ENCODE data around the gene ANKZF1.
A peak's percentile ranks its signal among the peaks of the same experiment; 100 is the strongest.
"Not testable (repeated sequence)": the region's sequence is repeated elsewhere in the genome, so short reads cannot be mapped to it uniquely, and the experiment has no call there.

ANKZF1 gene

GRCh38 chr2:219258942-219259341, 29.3 kb downstream of the ANKZF1 start:
- DNase-seq, result not testable (repeated sequence)

DNA sequence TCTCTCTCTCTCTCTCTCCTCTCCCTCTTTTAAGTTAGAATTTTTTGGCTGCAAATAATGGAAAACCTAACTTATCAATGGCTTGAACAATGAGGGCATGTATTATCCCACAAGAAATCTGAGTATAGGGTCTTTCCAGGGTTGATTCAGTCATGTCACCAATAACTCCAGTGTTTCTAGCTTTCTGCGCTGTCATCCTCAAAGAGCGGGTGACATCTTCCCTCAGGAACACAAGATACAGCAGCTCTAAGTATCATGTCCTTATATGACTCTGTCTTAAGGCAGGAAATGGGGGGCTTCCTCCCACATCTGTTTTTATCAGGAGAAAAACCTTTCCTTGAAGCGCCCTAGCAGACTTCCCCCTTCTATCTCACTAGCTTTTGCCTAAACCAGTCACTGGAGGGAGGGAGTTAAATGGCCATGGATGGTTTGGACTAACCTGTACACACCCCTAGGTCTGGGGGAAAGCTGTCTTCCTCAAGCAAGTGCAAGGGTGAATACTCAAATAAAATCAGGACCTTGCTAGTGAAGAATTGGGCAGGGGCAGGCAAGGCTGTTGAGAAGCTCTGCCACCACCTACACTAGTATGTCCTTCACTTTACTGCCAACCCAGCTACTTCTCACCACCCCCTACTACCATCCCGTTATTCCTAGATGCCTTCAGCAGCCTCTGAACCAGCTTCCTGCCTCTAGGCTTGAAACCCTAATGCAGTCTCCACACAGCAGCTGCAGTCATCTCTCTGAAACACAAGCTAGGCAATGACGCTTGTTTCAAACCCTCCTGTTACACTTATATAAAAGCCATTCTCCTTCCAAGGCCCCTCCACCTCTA, 31.6 kb downstream of the ANKZF1 start:
- DNase-seq, result no peak

DNA sequence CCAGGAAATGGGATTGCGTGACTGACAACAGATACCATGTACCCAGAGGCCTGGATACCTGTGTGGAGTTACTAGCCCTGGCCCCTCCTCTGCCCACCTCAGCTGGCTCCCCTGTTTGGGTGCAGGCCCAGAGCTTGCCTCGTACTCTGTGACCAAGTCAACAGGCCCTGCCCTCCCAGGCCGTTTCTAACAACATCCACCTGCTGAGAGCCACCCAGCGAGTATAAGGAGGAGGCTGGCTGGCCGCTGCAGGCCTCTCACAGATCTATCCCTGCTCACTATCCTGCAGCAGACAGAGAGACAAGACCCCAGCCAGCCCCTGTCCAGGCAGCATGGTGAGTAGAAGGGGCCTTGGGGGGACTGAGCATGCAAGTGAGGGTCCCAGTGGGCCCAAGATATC, 36.6 kb downstream of the ANKZF1 start:
- DNase-seq, result no peak

DNA sequence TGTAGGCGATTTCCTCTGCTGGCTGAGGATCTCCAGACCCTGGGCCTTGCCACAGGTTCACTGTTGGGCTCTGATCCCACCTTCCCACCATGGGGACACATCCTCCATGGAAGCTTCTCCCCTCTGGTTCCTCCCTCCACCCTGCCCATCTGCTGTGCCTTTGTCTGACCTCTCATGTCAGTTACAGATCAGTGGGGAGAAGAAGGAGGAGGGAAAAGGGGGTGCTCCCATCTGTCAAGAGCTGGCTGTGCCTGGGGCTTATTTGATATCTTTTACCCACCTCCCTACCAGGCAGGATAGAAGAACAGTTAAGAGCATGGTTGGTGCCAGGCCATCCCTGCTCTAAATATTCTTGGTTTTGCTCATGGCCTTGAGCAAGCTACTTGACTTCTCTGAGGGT, 37.3 kb downstream of the ANKZF1 start:
- no peak for DNase-seq

GRCh38 chr2:219268294-219268693, 38.7 kb downstream of the ANKZF1 start:
- no peak for DNase-seq

DNA sequence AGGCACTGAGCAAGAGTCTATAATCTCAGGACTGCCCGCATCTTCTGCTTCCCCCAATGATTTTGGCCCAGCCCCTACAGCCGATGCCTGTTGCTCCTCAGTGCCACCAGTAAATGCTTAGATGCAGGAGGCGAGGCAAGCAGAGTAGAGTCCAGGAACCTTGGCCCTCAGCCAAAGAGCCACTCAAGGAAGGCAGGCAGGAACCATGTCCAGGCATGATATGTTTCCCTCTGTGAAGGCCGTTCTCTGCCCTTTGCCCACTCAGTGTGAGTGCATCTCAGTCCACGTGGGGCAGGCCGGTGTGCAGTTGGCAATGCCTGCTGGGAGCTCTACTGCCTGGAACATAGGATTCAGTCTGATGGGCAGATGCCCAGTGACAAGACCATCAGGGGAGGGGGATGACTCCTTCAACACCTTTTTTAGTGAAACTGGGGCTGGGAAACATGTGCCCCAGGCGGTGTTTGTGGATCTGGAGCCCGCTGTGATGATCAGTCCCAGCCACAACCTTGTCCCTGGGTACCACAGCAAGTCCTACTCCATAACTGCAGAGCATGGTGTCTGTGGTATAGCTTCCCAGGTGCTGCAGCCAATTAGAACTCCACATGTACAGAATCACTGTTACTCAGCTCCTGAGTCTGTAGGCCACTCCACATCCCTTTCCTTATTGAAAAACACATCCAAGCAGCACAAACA, 39.9 kb downstream of the ANKZF1 start:
- no peak for DNase-seq

DNA sequence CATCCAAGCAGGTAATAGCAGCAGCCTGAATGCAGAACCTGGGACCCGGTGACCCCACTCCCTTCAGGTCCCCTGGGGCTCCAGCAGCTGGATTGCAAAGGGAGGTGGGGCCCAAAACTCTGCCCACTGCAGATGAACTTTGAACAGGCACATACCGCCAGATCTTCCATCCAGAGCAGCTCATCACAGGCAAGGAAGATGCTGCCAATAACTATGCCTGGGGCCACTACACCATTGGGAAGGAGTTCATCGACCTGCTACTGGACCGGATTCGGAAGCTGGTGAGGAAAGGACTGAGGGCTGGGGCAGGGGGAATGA, 40.4 kb downstream of the ANKZF1 start:
- DNase-seq, result no peak

DNA sequence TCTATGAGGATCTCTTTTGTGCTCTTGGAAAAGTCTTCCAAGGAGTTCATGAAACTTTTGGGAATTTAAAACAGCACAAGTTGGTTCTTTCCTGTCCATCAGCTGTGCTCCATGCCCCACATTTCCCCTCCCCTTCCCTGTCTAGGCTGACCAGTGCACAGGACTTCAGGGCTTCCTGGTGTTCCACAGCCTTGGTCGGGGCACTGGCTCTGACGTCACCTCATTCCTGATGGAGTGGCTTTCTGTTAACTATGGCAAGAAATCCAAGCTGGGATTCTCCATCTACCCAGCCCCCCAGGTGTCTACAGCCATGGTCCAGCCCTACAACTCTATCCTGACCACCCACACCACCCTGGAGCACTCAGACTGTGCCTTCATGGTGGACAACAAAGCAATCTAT, 41.4 kb downstream of the ANKZF1 start:
- no peak for DNase-seq

DNA sequence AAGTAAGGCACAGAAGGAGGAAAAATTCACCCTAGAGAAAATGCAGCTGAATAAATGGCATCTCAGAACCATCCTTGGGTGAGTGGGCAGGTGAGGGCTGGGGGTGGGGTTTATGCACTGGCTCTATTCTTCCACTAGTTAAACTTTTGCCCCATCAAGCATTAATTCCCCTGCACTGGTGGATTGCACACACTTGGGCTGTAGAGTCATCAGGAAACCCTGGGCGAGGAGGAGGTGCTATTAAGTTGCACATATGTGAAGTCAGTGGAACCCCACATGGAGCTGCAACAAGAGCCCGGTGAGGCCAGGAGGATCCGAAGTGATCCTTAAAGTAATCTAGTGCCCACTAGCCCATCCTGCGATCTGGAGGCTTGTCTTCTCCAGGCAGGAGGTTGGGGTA, 42.8 kb downstream of the ANKZF1 start:
- DNase-seq, result no peak

- DNase-seq, result no peak
Observed at GRCh38 chr2:219272995-219273394, 43.4 kb downstream of the ANKZF1 start.

DNA sequence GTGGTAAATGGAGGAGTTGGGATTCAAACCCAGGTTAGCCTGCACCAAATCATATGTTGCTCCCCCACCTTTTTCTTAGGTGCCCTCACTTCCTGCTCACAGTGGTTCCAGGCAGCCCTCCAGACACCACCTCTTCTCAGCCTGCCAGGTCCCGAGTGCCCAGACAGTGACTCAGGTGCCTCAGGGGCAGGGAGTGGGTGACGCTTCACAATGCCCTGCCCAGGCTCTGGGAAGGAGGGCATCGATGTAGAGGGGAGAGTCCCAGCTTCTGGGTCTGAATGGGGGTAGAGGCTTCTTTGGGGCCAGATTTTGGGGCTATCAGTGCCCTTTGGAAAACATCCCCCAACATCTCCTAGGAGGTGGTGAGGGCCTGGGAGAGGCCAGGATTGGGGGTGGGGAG, 44.3 kb downstream of the ANKZF1 start:
- DNase-seq, result no peak

DNA sequence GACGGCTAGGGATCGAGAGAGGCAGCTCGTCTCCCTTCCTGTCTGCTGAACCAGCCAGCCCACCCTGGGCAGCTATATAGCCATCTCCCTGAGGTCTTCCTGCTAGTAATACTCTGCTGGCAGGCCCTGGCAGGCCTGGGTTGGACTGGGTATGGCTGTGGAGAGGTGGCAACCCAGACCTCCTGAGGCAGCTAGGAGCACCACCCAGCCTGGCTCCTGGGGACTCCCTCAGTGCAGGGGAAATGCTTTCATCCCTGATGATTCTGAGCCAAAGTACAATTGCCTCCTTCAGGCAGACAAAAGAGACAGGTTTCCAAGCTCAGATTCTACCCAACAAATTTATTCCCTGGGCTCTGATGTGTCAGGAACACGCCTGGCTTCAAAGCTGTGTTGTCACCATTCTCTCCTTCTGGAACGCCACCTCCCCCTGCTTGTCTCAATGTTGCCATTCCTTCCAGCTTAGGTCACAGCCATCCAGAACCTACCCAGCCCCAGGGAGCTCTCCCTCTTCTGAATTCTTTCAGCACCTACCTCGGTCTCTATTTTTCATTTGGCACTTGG, 44.8 kb downstream of the ANKZF1 start:
- DNase-seq, result no peak

DNA sequence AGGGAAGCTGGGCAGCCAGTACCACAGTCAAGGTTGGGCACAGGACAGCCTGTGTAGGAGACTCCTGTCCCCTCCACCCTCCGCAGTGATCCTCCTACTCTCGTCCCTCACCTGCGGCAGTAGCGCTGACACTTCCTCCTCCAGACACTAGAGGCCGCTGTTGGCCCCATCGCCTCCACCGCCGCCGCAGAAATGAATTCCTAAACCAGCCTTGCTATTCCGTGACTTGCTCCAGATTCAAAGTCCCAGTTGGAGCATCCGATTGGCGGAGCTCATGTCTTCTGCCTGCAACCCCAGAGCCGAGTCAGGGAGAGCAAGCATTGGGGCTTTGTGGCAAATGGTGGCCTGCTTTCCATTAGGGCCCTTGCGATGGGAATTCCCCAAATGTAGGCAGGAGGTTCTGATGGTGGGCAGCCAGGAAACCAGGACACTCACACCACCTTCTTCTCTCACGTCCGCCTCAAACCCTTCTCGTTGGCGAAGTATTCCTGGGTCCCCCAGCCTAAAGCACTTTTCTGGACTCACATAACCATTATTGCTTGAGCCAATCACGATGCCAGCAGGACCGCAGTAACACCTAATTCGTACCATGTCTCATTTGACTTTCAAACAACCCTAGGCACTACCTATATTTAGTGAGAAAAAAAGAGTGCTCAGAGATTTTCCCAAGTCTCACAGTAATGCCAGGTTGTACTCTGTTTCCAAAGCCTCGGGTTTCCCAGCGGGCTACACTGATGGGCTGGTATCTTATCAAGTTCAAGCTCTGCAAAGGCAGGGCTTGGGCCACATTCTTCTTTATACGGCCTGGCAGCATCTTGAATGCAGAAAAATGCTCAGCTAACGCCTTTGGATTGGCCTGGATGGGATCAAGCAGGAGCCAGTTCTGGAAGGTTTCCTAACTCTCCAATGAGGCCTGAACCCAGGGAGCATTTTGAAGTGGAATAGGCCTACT, 48.4 kb downstream of the ANKZF1 start:
- DNase-seq, result no peak

- no peak for DNase-seq
Observed at GRCh38 chr2:219278655-219279150, 49.1 kb downstream of the ANKZF1 start.

- DNase-seq, result peak; percentile 90
Observed at GRCh38 chr2:219279151-219279915, 49.7 kb downstream of the ANKZF1 start, which contains the start of gene DNAJB2. DNAJB2 (plus strand) TSS chr2:219279366; CDS start chr2:219279834, 468 bp downstream.

DNA sequence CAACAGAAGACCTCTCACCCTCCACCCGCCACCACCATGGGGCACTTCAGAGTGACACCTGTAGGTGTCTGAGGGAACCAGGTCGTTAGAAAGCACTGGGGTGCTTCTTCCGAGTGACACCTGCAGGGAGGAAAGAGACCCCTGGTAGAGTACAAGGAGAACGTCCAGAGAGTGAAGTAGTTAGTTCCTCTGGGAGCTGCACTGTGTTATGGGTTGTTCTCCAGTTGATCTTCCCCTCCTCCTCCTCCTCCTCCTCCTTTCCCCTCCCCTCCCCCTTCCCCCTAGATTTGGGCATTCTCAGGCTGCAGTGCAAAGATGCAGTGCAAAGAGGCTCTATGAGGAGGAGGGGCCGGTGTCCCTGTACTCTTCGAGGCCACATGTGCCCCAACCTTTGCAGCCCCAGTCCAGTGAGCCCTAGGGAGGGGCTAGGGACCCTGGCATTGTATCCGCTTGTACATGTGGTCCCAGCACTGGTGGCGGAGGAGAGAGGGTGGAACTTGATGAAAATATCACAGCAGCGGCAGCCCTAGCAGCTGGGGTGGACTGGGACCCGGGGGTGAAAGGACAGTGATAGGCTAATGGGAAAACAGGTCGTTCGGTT, 50.4 kb downstream of the ANKZF1 start:
- no peak for DNase-seq

DNA sequence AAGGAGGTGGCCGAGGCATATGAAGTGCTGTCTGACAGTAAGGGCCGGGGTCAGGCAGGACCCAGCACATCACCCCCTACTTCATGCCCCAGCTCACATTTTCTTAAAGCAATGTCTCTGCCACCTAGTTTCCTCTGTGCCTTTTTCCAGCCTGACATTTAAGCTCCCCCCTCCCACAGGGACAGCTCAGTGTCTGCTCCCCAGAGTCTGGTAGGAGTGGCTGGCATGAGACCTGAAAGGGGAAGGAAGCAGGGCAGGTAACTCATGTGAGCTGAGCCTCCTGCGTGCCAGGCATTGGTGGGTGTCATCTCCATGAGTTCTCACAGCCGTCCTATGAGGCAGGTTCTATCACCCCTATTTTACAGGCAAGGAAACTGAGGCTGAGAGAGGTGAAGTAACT, 51.0 kb downstream of the ANKZF1 start:
- no peak for DNase-seq

- DNase-seq, result no peak
Observed at GRCh38 chr2:219281588-219281987, 52.0 kb downstream of the ANKZF1 start.

DNA sequence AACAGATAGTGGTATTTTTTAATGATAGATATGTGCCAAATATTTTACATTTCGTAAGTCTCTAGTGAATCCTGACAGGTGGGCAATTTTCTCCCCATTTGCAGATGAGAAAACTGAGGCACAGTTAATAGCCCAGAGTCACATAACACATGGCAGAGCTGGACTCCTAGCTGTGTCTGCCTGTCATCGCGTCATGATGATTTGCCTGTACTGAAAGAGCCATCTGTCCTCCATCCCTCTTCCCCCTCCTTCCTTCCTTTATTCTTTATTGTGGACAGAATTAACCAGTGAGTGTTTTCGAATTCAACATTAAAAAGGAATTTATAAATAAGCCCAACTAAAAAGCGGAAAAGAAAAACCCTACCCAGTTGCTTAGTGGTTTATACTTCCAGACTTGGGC, 52.8 kb downstream of the ANKZF1 start:
- DNase-seq, result no peak

- no peak for DNase-seq
Observed at GRCh38 chr2:219282943-219283581, 53.5 kb downstream of the ANKZF1 start.
